Measurements from ENCODE around the gene PACS2. TPM values are rescaled to one million over a fixed set of nuclear protein-coding genes. Genes with fewer than 3 reads are reported as not detected.
A peak's percentile ranks its signal among the peaks of the same experiment; 100 is the strongest.

The PACS2 gene
- total RNA-seq, 2 experiments from 2014 or later: 26.7 to 30.4 TPM

DNA sequence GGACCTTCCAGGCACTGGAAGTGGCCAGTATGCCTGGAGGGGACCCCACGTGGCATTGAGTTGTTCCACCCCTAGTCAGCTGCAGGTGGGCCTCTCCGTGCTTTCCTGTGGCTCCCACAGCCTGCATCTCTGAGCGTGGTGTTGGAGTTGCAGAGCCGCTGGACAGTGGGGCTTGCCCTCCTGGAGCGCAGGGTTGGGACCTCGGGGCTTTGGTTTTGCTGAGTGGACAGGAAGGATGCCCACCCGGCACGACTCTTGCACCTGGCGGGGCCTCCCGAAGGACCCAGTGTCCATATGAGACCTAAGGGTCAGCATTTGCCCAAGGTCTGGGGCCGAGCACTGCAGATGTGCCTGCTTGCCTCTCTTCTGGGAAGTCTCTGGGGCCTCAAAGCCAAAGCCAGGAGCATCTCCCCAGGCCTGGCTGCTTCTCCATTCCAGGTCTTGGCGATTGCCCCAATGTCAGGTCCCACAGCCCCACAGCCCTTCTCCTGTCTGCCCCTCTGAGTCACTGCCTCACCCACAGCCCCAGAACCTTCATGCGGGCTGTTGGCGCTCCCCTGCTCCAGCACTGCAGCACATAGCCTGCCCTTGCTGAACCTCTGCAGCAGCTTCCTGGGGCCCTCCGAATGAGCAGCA lies 1.5 kb downstream of the PACS2 start:
- Mint-ChIP-seq H3K27me3 (no peaks in the 10 kb centered on the region), H3K27ac (no peak overlapping the region), H3K4me1 (ENCODE audit: low read depth) (peaks cover 31% of the 10 kb centered on the region), H3K4me3 (peak overlapping the region; percentile 87), H3K9me3 (no peaks in the 10 kb centered on the region), H3K36me3 (ENCODE audit: low read depth) (no peaks in the 10 kb centered on the region)
- no peak for ATAC-seq
- TF ChIP-seq, protein P1, sequence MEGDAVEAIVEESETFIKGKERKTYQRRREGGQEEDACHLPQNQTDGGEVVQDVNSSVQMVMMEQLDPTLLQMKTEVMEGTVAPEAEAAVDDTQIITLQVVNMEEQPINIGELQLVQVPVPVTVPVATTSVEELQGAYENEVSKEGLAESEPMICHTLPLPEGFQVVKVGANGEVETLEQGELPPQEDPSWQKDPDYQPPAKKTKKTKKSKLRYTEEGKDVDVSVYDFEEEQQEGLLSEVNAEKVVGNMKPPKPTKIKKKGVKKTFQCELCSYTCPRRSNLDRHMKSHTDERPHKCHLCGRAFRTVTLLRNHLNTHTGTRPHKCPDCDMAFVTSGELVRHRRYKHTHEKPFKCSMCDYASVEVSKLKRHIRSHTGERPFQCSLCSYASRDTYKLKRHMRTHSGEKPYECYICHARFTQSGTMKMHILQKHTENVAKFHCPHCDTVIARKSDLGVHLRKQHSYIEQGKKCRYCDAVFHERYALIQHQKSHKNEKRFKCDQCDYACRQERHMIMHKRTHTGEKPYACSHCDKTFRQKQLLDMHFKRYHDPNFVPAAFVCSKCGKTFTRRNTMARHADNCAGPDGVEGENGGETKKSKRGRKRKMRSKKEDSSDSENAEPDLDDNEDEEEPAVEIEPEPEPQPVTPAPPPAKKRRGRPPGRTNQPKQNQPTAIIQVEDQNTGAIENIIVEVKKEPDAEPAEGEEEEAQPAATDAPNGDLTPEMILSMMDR (IDR thresholded peaks at IDR 0.05): no peak
- ChIA-PET POLR2A (no interaction called here), CTCF (interaction anchor here (1.0 to 3.0 kb wide), 4 partner anchors 15 to 225 kb away, joined by 3 to 11 read pairs (median 3); partner anchors contain the start of genes BRF1 and BTBD6)
- intact Hi-C loops (cut with micrococcal nuclease): no loop called here
- peak; percentile 54 for DNase-seq

DNA sequence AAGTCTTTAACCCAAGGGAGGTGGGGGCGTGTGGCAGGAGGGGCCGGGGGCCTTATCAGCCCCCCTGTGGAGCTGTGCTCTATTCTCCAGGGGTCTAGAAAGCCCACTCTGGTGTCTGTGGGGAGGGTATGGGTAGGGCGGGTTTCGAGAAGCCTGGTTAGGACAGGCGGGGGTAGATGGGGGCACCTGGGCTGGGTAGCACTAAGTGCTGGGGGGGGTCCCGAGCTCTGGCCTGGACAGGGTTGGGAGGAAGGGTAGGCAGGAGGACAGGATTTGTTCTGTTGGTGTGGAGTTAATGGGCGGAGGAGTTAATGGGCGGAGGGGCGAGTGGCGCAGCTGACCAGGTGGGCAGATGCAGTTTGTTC lies 2.0 kb downstream of the PACS2 start:
- Mint-ChIP-seq H3K27ac (no peak overlapping the region), H3K4me3 (peak overlapping the region; percentile 87)

DNA sequence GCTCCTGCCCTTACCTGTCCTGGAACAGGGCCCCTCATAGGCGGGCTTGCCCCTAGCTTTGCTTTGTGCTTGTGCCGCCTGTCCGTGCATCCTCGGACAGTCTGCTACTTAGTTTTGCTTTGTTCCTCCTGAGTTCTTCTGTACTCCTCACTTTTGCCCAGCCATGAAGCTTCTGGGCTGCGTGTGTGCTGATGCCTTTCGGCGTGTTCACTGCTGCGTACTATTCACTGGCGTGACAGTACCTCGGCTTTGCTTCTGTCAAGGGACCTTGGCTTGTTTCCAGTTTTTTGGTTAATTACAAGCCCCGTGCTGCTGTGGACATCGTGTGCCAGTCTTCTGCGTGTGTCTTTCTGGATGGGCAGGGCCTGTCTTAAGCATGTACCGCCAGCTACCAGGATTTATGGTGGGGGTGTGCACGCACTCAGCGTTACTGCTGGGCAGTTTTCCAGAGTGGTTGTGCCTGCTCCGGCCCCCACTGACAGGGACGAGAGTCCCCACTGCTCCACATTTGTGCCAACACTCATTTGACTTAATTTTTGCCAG lies 2.5 kb downstream of the PACS2 start:
- ChIA-PET POLR2A (interaction anchor here (0.8 to 1.1 kb wide), 2 partner anchors 12 to 111 kb away, joined by 4 read pairs; no protein-coding TSS in a partner anchor), CTCF (interaction anchor here (1.0 to 3.0 kb wide), 2 partner anchors 16 to 226 kb away, joined by 3 to 11 read pairs; partner anchors contain the start of gene BRF1)
- TF ChIP-seq, protein P1 (IDR thresholded peaks at IDR 0.05): no peak
- no peak for ATAC-seq
- H3K36me3 Mint-ChIP-seq (ENCODE audit: low read depth): no peaks in the 10 kb centered on the region
- H3K27ac Mint-ChIP-seq: no peak overlapping the region
- H3K27me3 Mint-ChIP-seq: no peaks in the 10 kb centered on the region
- DNase-seq: no peak
- intact Hi-C loops (cut with micrococcal nuclease): no loop called here
- H3K4me1 Mint-ChIP-seq (ENCODE audit: low read depth): peaks cover 31% of the 10 kb centered on the region
- H3K4me3 Mint-ChIP-seq: no peak overlapping the region
- no peaks in the 10 kb centered on the region for H3K9me3 Mint-ChIP-seq

More for the DNA sequence above, 2.0 kb downstream of the PACS2 start:
- no peaks in the 10 kb centered on the region for H3K36me3 Mint-ChIP-seq (ENCODE audit: low read depth)
- no peak for ATAC-seq
- ChIA-PET POLR2A (interaction anchor here (0.8 to 1.1 kb wide), 2 partner anchors 11 to 111 kb away, joined by 4 read pairs; no protein-coding TSS in a partner anchor), CTCF (interaction anchor here (1.0 to 3.0 kb wide), 3 partner anchors 16 to 225 kb away, joined by 3 to 11 read pairs (median 3); partner anchors contain the start of gene BRF1)
- no peaks in the 10 kb centered on the region for H3K27me3 Mint-ChIP-seq
- peaks cover 31% of the 10 kb centered on the region for H3K4me1 Mint-ChIP-seq (ENCODE audit: low read depth)
- intact Hi-C loops (cut with micrococcal nuclease): no loop called here
- DNase-seq: no peak
- TF ChIP-seq, protein P1 (IDR thresholded peaks at IDR 0.05): no peak
- no peaks in the 10 kb centered on the region for H3K9me3 Mint-ChIP-seq

DNA sequence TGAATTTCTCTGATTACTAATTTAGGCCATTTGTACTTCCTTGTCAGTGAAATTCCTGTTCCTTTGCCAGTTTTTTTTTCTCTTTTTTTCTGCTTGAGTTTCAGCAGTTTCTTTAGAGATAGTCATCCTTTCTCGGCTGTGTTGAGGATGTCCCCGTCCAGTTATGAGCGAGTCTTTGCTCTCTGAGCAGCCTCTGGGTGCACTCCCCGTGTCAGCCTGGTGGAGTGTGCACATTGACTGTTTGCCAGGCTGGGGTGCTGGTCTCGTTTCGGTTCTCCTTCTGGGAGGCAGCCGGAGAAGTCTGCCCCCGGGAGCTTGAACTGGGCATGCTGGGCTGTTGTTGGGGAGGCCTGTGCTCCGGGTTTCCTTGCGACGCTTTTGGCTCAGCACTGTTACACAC lies 3.0 kb downstream of the PACS2 start:
- Mint-ChIP-seq H3K9me3 (no peaks in the 10 kb centered on the region), H3K4me3 (no peak overlapping the region), H3K27me3 (no peaks in the 10 kb centered on the region), H3K4me1 (ENCODE audit: low read depth) (peaks cover 31% of the 10 kb centered on the region), H3K36me3 (ENCODE audit: low read depth) (no peaks in the 10 kb centered on the region), H3K27ac (no peak overlapping the region)
- DNase-seq (peak; percentile 32), ATAC-seq (no peak)
- intact Hi-C loops (cut with micrococcal nuclease): no loop called here
- TF ChIP-seq, protein P1 (IDR thresholded peaks at IDR 0.05): no peak
- POLR2A ChIA-PET: interaction anchor here (0.8 to 1.1 kb wide), 2 partner anchors 12 to 112 kb away, joined by 4 read pairs; no protein-coding TSS in a partner anchor
- CTCF ChIA-PET: interaction anchor here (1.7 to 3.0 kb wide), 2 partner anchors 17 to 22 kb away, joined by 3 to 11 read pairs; partner anchors contain the start of gene BRF1

Measured in activated CD8-positive, alpha-beta T cell treated with anti-CD3 and anti-CD28 coated beads for 36 hours (primary cell).